HG02571 (cell line): ENCODE measurements around the gene AOAH.
A peak's percentile ranks its signal among the peaks of the same experiment; 100 is the strongest.

Experiments used
- ATAC-seq: cut with Tn5 transposase; IDR thresholded peaks from one replicate; pipeline ENCODE4 v1.9.1; 2021; ENCODE audit warnings: mild to moderate bottlenecking, moderate library complexity; ENCODE audit not compliant: unreplicated experiment

The AOAH gene

GRCh38 chr7:36564489-36564888 is 159.8 kb downstream of the AOAH start:
- ATAC-seq = no peak

GRCh38 chr7:36563706-36564327 is 160.5 kb downstream of the AOAH start:
- no peak for ATAC-seq

- no peak for ATAC-seq
Observed at GRCh38 chr7:36562121-36562520, 162.2 kb downstream of the AOAH start.

- ATAC-seq = no peak
Observed at GRCh38 chr7:36549029-36549428, 175.3 kb downstream of the AOAH start.

GRCh38 chr7:36547416-36547815 is 176.9 kb downstream of the AOAH start:
- ATAC-seq = no peak

GRCh38 chr7:36546331-36546730 is 178.0 kb downstream of the AOAH start:
- no peak for ATAC-seq

- ATAC-seq = no peak
Observed at GRCh38 chr7:36545291-36545690, 179.0 kb downstream of the AOAH start.

GRCh38 chr7:36538126-36538525 is 186.2 kb downstream of the AOAH start:
- no peak for ATAC-seq

- ATAC-seq = no peak
Observed at GRCh38 chr7:36535866-36536664, 188.2 kb downstream of the AOAH start.

- ATAC-seq = no peak
Observed at GRCh38 chr7:36533717-36534116, 190.6 kb downstream of the AOAH start.

GRCh38 chr7:36532981-36533499 is 191.3 kb downstream of the AOAH start:
- ATAC-seq = no peak

- ATAC-seq = no peak
Observed at GRCh38 chr7:36531951-36532350, 192.3 kb downstream of the AOAH start.

- ATAC-seq = no peak
Observed at GRCh38 chr7:36530456-36530855, 193.8 kb downstream of the AOAH start.

GRCh38 chr7:36527549-36527913 is 196.8 kb downstream of the AOAH start:
- no peak for ATAC-seq

GRCh38 chr7:36526863-36527548 is 197.3 kb downstream of the AOAH start:
- ATAC-seq = peak; percentile 51

GRCh38 chr7:36523371-36524101 is 200.8 kb downstream of the AOAH start:
- ATAC-seq = no peak

- ATAC-seq = no peak
Observed at GRCh38 chr7:36522453-36523007, 201.8 kb downstream of the AOAH start.

GRCh38 chr7:36521911-36522310 is 202.4 kb downstream of the AOAH start:
- no peak for ATAC-seq

- ATAC-seq = no peak
Observed at GRCh38 chr7:36521133-36521532, 203.2 kb downstream of the AOAH start.

GRCh38 chr7:36515847-36516246 is 208.4 kb downstream of the AOAH start:
- no peak for ATAC-seq
